Measurements from ENCODE around the gene MTHFD2L.

The MTHFD2L gene

DNA sequence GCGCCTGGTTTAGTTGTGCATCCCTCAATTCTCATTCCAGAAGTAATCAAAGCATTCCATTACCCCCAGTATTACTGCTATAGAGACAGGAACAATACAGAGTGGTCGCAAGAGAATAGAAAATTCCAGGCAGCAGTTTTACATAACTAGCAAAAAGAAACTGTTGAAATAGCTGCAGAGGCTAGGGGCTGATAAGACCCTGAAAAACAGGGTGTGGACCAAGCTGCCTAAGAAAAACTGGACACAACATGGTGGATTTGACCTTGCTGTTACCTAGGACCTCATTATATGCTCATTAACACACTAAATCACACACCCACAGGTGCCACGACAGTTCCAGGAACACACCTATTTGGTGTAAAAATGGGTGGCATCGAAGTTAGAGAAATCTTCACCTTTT lies 165.7 kb downstream of the MTHFD2L start:
- TF ChIP-seq RAD21 (IDR thresholded peaks at IDR 0.05; ENCODE audit: low read depth) (no peak), EGR1 (IDR thresholded peaks at IDR 0.05) (no peak), CREB1 (IDR thresholded peaks at IDR 0.05; ENCODE audit: low read depth) (no peak), TAF1 (IDR thresholded peaks at IDR 0.05; ENCODE audit: low read depth) (no peak), TCF12 (IDR thresholded peaks at IDR 0.05; ENCODE audit: low read depth) (no peak)
- TF ChIP-seq, protein P1, sequence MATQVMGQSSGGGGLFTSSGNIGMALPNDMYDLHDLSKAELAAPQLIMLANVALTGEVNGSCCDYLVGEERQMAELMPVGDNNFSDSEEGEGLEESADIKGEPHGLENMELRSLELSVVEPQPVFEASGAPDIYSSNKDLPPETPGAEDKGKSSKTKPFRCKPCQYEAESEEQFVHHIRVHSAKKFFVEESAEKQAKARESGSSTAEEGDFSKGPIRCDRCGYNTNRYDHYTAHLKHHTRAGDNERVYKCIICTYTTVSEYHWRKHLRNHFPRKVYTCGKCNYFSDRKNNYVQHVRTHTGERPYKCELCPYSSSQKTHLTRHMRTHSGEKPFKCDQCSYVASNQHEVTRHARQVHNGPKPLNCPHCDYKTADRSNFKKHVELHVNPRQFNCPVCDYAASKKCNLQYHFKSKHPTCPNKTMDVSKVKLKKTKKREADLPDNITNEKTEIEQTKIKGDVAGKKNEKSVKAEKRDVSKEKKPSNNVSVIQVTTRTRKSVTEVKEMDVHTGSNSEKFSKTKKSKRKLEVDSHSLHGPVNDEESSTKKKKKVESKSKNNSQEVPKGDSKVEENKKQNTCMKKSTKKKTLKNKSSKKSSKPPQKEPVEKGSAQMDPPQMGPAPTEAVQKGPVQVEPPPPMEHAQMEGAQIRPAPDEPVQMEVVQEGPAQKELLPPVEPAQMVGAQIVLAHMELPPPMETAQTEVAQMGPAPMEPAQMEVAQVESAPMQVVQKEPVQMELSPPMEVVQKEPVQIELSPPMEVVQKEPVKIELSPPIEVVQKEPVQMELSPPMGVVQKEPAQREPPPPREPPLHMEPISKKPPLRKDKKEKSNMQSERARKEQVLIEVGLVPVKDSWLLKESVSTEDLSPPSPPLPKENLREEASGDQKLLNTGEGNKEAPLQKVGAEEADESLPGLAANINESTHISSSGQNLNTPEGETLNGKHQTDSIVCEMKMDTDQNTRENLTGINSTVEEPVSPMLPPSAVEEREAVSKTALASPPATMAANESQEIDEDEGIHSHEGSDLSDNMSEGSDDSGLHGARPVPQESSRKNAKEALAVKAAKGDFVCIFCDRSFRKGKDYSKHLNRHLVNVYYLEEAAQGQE (IDR thresholded peaks at IDR 0.05; ENCODE audit: low read depth): no peak

DNA sequence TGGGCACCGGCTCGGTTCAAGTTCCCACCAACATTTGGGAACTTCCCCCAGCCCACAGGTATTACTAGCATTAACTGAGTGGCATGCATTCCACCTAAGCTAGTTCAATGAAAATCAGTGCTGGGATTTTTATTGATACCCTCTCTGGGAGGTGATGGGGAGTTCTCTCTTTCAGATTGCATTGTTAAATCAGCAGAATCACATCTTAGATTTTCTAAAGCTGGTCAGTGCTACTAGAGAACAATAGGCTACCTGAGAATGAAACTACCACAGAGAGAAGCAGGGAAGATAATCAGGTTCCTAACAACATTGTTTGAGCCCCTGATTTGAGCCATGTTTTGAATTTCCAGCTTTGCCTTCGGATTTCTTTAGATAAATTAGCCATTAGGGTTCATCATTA lies 166.3 kb downstream of the MTHFD2L start:
- TF ChIP-seq, protein P1 (IDR thresholded peaks at IDR 0.05; ENCODE audit: low read depth): no peak
- TF ChIP-seq, protein P2, sequence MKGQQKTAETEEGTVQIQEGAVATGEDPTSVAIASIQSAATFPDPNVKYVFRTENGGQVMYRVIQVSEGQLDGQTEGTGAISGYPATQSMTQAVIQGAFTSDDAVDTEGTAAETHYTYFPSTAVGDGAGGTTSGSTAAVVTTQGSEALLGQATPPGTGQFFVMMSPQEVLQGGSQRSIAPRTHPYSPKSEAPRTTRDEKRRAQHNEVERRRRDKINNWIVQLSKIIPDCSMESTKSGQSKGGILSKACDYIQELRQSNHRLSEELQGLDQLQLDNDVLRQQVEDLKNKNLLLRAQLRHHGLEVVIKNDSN (IDR thresholded peaks at IDR 0.05): no peak
- no peak for TF ChIP-seq ZBTB7A (IDR thresholded peaks at IDR 0.05; ENCODE audit: low read depth)
- TF ChIP-seq RAD21 (IDR thresholded peaks at IDR 0.05; ENCODE audit: low read depth): no peak
- TF ChIP-seq EP300 (IDR thresholded peaks at IDR 0.05; ENCODE audit: borderline replicate concordance): no peak
- TF ChIP-seq TAF1 (IDR thresholded peaks at IDR 0.05; ENCODE audit: low read depth): no peak
- TF ChIP-seq FOXM1 (IDR thresholded peaks at IDR 0.05; ENCODE audit: borderline replicate concordance, low read depth): no peak
- TF ChIP-seq TCF12 (IDR thresholded peaks at IDR 0.05; ENCODE audit: low read depth): no peak
- TF ChIP-seq EGR1 (IDR thresholded peaks at IDR 0.05): no peak
- TF ChIP-seq CEBPB (IDR thresholded peaks at IDR 0.05): no peak
- TF ChIP-seq, protein P3, sequence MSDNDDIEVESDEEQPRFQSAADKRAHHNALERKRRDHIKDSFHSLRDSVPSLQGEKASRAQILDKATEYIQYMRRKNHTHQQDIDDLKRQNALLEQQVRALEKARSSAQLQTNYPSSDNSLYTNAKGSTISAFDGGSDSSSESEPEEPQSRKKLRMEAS (IDR thresholded peaks at IDR 0.05): no peak
- no peak for TF ChIP-seq NFIC (IDR thresholded peaks at IDR 0.05)
- no peak for TF ChIP-seq TEAD4 (IDR thresholded peaks at IDR 0.05)
- TF ChIP-seq CREB1 (IDR thresholded peaks at IDR 0.05; ENCODE audit: low read depth): no peak
- TF ChIP-seq YY1 (IDR thresholded peaks at IDR 0.05; ENCODE audit: low read depth): no peak

DNA sequence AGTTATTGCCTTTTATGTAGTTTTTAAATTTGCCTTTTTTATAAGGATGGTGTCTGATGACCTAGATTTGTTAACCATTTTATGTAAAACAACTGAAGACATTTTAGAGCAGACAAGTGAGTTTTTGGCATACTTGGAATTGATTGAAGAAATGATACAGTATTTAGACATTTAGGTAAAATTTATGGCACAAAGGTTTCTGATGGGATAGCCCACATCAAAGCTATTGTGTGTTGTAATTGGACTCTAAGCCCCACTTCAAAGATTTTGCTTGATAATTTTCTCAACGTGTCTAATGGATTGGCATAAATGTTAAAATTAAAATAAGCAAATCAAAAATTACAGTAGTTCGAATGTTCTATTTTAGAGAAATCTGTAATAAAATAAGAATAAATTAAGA lies 168.0 kb downstream of the MTHFD2L start:
- TF ChIP-seq, protein P1 (IDR thresholded peaks at IDR 0.05; ENCODE audit: low read depth): no peak
- TF ChIP-seq, protein P2 (IDR thresholded peaks at IDR 0.05): no peak
- no peak for TF ChIP-seq YY1 (IDR thresholded peaks at IDR 0.05; ENCODE audit: low read depth)
- TF ChIP-seq, protein P3 (IDR thresholded peaks at IDR 0.05): no peak
- no peak for TF ChIP-seq EP300 (IDR thresholded peaks at IDR 0.05; ENCODE audit: borderline replicate concordance)
- TF ChIP-seq TCF12 (IDR thresholded peaks at IDR 0.05; ENCODE audit: low read depth): no peak
- TF ChIP-seq NFIC (IDR thresholded peaks at IDR 0.05): no peak
- TF ChIP-seq TEAD4 (IDR thresholded peaks at IDR 0.05): no peak
- no peak for TF ChIP-seq RAD21 (IDR thresholded peaks at IDR 0.05; ENCODE audit: low read depth)
- TF ChIP-seq CREB1 (IDR thresholded peaks at IDR 0.05; ENCODE audit: low read depth): no peak
- TF ChIP-seq EGR1 (IDR thresholded peaks at IDR 0.05): no peak
- TF ChIP-seq ZBTB7A (IDR thresholded peaks at IDR 0.05; ENCODE audit: low read depth): no peak
- no peak for TF ChIP-seq CEBPB (IDR thresholded peaks at IDR 0.05)

DNA sequence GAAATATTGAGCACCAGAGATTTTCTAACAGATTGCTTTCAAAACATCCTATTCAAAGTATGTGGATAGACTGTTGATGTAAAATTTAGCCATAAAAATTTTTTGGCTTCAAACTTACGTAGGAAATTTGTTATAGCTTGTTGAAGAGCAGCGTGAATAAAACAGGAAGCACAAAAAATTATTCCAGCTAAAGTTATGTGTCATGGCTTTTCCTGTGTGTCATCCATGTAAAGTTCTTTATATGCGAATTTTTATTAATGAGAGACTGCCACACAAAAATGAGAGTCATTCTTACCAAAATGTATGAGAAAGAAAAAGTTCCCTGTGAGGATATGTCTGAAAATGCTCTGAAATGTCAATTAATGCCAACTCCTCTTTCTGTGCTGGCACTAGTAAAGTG lies 169.8 kb downstream of the MTHFD2L start:
- TF ChIP-seq TAF1 (IDR thresholded peaks at IDR 0.05; ENCODE audit: low read depth) (no peak), RAD21 (IDR thresholded peaks at IDR 0.05; ENCODE audit: low read depth) (no peak), ZBTB7A (IDR thresholded peaks at IDR 0.05; ENCODE audit: low read depth) (no peak), TEAD4 (IDR thresholded peaks at IDR 0.05) (no peak), NFIC (IDR thresholded peaks at IDR 0.05) (no peak), TCF12 (IDR thresholded peaks at IDR 0.05; ENCODE audit: low read depth) (no peak), FOXM1 (IDR thresholded peaks at IDR 0.05; ENCODE audit: borderline replicate concordance, low read depth) (no peak), CREB1 (IDR thresholded peaks at IDR 0.05; ENCODE audit: low read depth) (no peak), EP300 (IDR thresholded peaks at IDR 0.05; ENCODE audit: borderline replicate concordance) (no peak), EGR1 (IDR thresholded peaks at IDR 0.05) (no peak), YY1 (IDR thresholded peaks at IDR 0.05; ENCODE audit: low read depth) (no peak), CEBPB (IDR thresholded peaks at IDR 0.05) (no peak)
- TF ChIP-seq, protein P2 (IDR thresholded peaks at IDR 0.05): no peak
- TF ChIP-seq, protein P1 (IDR thresholded peaks at IDR 0.05; ENCODE audit: low read depth): no peak
- TF ChIP-seq, protein P3 (IDR thresholded peaks at IDR 0.05): no peak

Data from Ishikawa (cell line).